ENCODE data around the gene ADAM10.

DNA sequence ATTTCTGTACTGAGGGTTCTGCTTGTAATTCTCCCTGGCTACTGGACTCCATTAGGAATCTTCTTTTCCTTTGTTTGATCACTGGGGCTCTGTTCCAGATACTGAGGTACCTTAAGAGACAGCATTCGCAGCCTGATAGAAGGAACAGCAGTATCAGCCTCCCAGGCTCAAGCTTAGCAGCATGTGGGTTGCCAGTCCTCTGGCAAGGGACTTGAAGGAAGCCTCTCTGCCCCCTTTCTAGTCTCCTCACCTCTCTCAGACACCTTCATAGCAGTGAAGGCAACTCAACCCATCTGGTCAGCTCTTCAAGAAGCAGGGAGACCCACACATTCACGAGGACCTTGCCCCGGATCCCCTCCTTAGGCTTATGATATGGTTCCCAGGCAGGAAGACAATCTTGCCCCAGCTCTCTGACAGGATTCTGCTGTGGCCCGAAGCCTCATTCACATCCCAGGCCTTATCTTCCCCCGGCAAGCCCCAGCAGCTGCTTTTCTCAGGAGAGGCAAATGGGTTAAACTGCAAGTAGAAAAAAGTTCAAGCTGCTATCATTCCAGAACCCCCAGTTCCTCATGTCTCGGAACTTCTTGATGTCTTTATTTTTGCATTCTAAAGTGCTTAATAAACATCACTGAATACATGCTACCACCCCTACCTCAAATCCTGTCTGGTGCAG is 164.6 kb downstream of the ADAM10 start:
- TF ChIP-seq, protein P1, sequence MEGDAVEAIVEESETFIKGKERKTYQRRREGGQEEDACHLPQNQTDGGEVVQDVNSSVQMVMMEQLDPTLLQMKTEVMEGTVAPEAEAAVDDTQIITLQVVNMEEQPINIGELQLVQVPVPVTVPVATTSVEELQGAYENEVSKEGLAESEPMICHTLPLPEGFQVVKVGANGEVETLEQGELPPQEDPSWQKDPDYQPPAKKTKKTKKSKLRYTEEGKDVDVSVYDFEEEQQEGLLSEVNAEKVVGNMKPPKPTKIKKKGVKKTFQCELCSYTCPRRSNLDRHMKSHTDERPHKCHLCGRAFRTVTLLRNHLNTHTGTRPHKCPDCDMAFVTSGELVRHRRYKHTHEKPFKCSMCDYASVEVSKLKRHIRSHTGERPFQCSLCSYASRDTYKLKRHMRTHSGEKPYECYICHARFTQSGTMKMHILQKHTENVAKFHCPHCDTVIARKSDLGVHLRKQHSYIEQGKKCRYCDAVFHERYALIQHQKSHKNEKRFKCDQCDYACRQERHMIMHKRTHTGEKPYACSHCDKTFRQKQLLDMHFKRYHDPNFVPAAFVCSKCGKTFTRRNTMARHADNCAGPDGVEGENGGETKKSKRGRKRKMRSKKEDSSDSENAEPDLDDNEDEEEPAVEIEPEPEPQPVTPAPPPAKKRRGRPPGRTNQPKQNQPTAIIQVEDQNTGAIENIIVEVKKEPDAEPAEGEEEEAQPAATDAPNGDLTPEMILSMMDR (IDR thresholded peaks at IDR 0.05): no peak
- no peak for TF ChIP-seq POLR2A (IDR thresholded peaks at IDR 0.05)
